Liver (tissue), 3 donors: ENCODE data around the gene ALPK3.

Experiments
- CTCF ChIP-seq: fragments of 150-350 bp; IDR thresholded peaks from 2 replicates; pipeline ENCODE4 v1.5.1; 2017; ENCODE audit warnings: improper control_type of control experiment, low read depth, low read length; ENCODE audit not compliant: missing input control
- FOXA1 ChIP-seq: IDR thresholded peaks from 2 replicates; pipeline ENCODE4 v1.6.1; 2016; ENCODE audit warnings: antibody characterized with exemption
- GABPA ChIP-seq, 2 donors: IDR thresholded peaks in 1 of 2; conservative IDR thresholded peaks in 1 of 2; 2 replicates each; pipeline ENCODE4 v1.6.1; 2016; ENCODE audit warnings: antibody characterized with exemption in 2 of 2, mild to moderate bottlenecking in 1 of 2, moderate library complexity in 1 of 2
- HNF4A ChIP-seq, 2 donors: conservative IDR thresholded peaks; 2 replicates each; pipeline ENCODE4 v1.6.1; 2016; ENCODE audit warnings: antibody characterized with exemption in 2 of 2, mild to moderate bottlenecking in 2 of 2
- HNF4G ChIP-seq: IDR thresholded peaks from 2 replicates; pipeline ENCODE4 v1.6.1; 2016; ENCODE audit warnings: antibody characterized with exemption
- RAD21 ChIP-seq, 2 donors: IDR thresholded peaks; 2 replicates each; pipeline ENCODE4 v1.6.1; 2016; ENCODE audit warnings: antibody characterized with exemption in 2 of 2, mild to moderate bottlenecking in 2 of 2
- RXRA ChIP-seq, 2 donors: IDR thresholded peaks; 2 replicates each; pipeline ENCODE4 v1.6.1; 2017 to 2018; ENCODE audit warnings: antibody characterized with exemption in 2 of 2, mild to moderate bottlenecking in 1 of 2
- SP1 ChIP-seq: IDR thresholded peaks from 2 replicates; pipeline ENCODE4 v1.6.1; 2018; ENCODE audit warnings: antibody characterized with exemption, mild to moderate bottlenecking
- TAF1 ChIP-seq: conservative IDR thresholded peaks from 2 replicates; pipeline ENCODE4 v1.6.1; 2016; ENCODE audit warnings: antibody characterized with exemption, mild to moderate bottlenecking
- YY1 ChIP-seq: IDR thresholded peaks from 2 replicates; pipeline ENCODE4 v1.6.1; 2016; ENCODE audit warnings: antibody characterized with exemption, mild to moderate bottlenecking
- TF ChIP-seq, protein P1 (sequence below): IDR thresholded peaks from 2 replicates; pipeline ENCODE4 v1.6.1; 2016; ENCODE audit warnings: antibody characterized with exemption, mild to moderate bottlenecking
- TF ChIP-seq, protein P2 (sequence below): IDR thresholded peaks from 2 replicates; pipeline ENCODE4 v1.6.1; 2016; ENCODE audit warnings: antibody characterized with exemption
- donor health status: healthy.
- donor health status: healthy.

DNA sequence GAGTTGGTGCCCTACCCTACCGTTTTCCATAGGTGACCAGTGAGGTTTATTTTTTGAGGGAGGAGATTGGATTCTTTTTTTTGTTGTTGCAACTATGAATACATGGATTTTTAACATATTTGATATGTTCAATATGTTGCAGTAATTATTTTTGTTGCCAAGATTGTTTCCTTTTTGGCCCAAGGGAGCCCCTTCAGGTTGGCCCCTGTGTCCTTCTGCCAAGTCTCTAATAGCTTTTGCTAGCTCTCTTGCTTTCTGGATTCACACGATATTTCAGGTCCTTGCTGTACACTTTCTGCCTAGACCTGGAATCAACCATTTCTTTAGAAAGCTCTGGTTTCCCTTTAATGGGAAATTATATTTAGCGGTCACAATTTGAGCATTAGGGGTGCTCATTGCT is 44.6 kb downstream of the ALPK3 start:
- TF ChIP-seq CTCF (no peak), FOXA1 (no peak), YY1 (no peak), HNF4A (conservative IDR thresholded peaks at IDR 0.05) (no peak), HNF4G (no peak), GABPA (IDR thresholded peaks at IDR 0.05 in 1 of 2, conservative IDR thresholded peaks at IDR 0.05 in 1 of 2) (no peak), RAD21 (IDR thresholded peaks at IDR 0.05) (no peak), RXRA (IDR thresholded peaks at IDR 0.05) (no peak), SP1 (no peak), TAF1 (no peak)
- TF ChIP-seq, protein P1, sequence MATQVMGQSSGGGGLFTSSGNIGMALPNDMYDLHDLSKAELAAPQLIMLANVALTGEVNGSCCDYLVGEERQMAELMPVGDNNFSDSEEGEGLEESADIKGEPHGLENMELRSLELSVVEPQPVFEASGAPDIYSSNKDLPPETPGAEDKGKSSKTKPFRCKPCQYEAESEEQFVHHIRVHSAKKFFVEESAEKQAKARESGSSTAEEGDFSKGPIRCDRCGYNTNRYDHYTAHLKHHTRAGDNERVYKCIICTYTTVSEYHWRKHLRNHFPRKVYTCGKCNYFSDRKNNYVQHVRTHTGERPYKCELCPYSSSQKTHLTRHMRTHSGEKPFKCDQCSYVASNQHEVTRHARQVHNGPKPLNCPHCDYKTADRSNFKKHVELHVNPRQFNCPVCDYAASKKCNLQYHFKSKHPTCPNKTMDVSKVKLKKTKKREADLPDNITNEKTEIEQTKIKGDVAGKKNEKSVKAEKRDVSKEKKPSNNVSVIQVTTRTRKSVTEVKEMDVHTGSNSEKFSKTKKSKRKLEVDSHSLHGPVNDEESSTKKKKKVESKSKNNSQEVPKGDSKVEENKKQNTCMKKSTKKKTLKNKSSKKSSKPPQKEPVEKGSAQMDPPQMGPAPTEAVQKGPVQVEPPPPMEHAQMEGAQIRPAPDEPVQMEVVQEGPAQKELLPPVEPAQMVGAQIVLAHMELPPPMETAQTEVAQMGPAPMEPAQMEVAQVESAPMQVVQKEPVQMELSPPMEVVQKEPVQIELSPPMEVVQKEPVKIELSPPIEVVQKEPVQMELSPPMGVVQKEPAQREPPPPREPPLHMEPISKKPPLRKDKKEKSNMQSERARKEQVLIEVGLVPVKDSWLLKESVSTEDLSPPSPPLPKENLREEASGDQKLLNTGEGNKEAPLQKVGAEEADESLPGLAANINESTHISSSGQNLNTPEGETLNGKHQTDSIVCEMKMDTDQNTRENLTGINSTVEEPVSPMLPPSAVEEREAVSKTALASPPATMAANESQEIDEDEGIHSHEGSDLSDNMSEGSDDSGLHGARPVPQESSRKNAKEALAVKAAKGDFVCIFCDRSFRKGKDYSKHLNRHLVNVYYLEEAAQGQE: no peak
- TF ChIP-seq, protein P2, sequence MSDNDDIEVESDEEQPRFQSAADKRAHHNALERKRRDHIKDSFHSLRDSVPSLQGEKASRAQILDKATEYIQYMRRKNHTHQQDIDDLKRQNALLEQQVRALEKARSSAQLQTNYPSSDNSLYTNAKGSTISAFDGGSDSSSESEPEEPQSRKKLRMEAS: no peak
